Measurements from ENCODE around the gene ZBTB25.

DNA sequence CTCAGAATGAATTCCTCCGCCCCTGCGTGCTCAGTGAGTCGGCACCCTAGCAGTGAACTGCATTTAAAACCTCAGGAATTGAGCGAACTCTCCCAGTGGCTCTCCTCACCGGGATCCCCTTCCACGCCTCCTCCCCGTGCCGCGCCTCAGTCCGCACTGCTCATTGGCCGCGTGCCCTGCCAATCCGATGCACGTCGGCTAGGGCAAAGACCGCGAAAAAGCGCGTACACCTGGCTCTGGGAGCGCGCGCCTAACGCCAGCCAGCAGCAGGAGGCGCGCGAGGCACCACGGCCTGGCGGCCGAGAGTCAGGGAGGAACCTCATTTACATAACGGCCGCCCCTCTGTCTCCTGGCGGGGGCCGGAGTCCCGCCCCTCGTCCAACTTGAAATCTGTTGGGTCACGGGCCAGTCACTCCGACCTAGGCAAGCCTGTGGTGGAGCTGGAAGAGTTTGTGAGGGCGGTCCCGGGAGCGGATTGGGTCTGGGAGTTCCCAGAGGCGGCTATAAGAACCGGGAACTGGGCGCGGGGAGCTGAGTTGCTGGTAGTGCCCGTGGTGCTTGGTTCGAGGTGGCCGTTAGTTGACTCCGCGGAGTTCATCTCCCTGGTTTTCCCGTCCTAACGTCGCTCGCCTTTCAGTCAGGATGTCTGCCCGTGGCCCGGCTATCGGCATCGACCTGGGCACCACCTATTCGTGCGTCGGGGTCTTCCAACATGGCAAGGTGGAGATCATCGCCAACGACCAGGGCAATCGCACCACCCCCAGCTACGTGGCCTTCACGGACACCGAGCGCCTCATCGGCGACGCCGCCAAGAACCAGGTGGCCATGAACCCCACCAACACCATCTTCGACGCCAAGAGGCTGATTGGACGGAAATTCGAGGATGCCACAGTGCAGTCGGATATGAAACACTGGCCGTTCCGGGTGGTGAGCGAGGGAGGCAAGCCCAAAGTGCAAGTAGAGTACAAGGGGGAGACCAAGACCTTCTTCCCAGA is 36.9 kb upstream of the ZBTB25 start, which contains the start of gene HSPA2:
- TF ChIP-seq, protein P1, sequence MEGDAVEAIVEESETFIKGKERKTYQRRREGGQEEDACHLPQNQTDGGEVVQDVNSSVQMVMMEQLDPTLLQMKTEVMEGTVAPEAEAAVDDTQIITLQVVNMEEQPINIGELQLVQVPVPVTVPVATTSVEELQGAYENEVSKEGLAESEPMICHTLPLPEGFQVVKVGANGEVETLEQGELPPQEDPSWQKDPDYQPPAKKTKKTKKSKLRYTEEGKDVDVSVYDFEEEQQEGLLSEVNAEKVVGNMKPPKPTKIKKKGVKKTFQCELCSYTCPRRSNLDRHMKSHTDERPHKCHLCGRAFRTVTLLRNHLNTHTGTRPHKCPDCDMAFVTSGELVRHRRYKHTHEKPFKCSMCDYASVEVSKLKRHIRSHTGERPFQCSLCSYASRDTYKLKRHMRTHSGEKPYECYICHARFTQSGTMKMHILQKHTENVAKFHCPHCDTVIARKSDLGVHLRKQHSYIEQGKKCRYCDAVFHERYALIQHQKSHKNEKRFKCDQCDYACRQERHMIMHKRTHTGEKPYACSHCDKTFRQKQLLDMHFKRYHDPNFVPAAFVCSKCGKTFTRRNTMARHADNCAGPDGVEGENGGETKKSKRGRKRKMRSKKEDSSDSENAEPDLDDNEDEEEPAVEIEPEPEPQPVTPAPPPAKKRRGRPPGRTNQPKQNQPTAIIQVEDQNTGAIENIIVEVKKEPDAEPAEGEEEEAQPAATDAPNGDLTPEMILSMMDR (IDR thresholded peaks at IDR 0.05 in 2 of 3, conservative IDR thresholded peaks at IDR 0.05 in 1 of 3; ENCODE audit: control insufficient read depth in 2 of 3, extremely low read depth in 1 of 3, insufficient read depth in 1 of 3, low read depth in 3 of 3, low read length in 3 of 3), result peak; percentile 69 to 84 (median 77)
- no peak for TF ChIP-seq MXI1 (IDR thresholded peaks at IDR 0.05; ENCODE audit: low read depth, low read length)

Measured in GM12878 (cell line).